Activated gamma-delta T cell (primary cell): ENCODE measurements around the gene ATE1.
"Not testable (repeated sequence)": the region's sequence is repeated elsewhere in the genome, so short reads cannot be mapped to it uniquely, and the experiment has no call there.

Experiments used
- DNase-seq: peaks from one replicate; lab custom pipeline; 2025; lab: John Stamatoyannopoulos, UW

The ATE1 gene

GRCh38 chr10:121930268-121931085 lies 2.6 kb upstream of the ATE1 start:
- not testable (repeated sequence) for DNase-seq

- not testable (repeated sequence) for DNase-seq
Observed at GRCh38 chr10:121929585-121930267, 1.9 kb upstream of the ATE1 start.

- no peak for DNase-seq
Observed at GRCh38 chr10:121928528-121928884, 675 bp upstream of the ATE1 start.

- DNase-seq = peak; percentile 25
Observed at GRCh38 chr10:121927318-121927840, 452 bp downstream of the ATE1 start.

- no peak for DNase-seq
Observed at GRCh38 chr10:121926671-121927317, 1.0 kb downstream of the ATE1 start.

- DNase-seq = no peak
Observed at GRCh38 chr10:121926157-121926556, 1.7 kb downstream of the ATE1 start.

GRCh38 chr10:121921238-121921931 lies 6.4 kb downstream of the ATE1 start:
- DNase-seq = no peak

- no peak for DNase-seq
Observed at GRCh38 chr10:121919666-121920065, 8.2 kb downstream of the ATE1 start.

GRCh38 chr10:121918800-121919199 lies 9.0 kb downstream of the ATE1 start:
- not testable (repeated sequence) for DNase-seq

- DNase-seq = no peak
Observed at GRCh38 chr10:121914661-121915060, 13.2 kb downstream of the ATE1 start.

- no peak for DNase-seq
Observed at GRCh38 chr10:121911421-121911697, 16.5 kb downstream of the ATE1 start.

- no peak for DNase-seq
Observed at GRCh38 chr10:121910673-121911420, 17.0 kb downstream of the ATE1 start.

GRCh38 chr10:121904888-121905287 lies 22.9 kb downstream of the ATE1 start:
- no peak for DNase-seq

GRCh38 chr10:121900443-121901174 lies 27.2 kb downstream of the ATE1 start:
- no peak for DNase-seq

GRCh38 chr10:121899727-121900126 lies 28.1 kb downstream of the ATE1 start:
- DNase-seq = no peak

GRCh38 chr10:121891103-121891502 lies 36.7 kb downstream of the ATE1 start:
- DNase-seq = no peak

GRCh38 chr10:121889212-121889611 lies 38.6 kb downstream of the ATE1 start:
- DNase-seq = no peak

- no peak for DNase-seq
Observed at GRCh38 chr10:121886997-121887622, 40.7 kb downstream of the ATE1 start.

GRCh38 chr10:121886181-121886580 lies 41.6 kb downstream of the ATE1 start:
- no peak for DNase-seq

- DNase-seq = no peak
Observed at GRCh38 chr10:121880895-121881294, 46.9 kb downstream of the ATE1 start.
